Measurements from ENCODE around the gene SIPA1L3.

Gene SIPA1L3

GRCh38 chr19:38252385-38252784 is 345.4 kb downstream of the SIPA1L3 start:
- TF ChIP-seq ZBTB7A (IDR thresholded peaks at IDR 0.05; ENCODE audit: low read depth) (no peak), NFIC (IDR thresholded peaks at IDR 0.05) (no peak)

GRCh38 chr19:38252941-38253691 is 346.1 kb downstream of the SIPA1L3 start:
- TF ChIP-seq ZBTB7A (IDR thresholded peaks at IDR 0.05; ENCODE audit: low read depth) (peak; percentile 64), CEBPB (IDR thresholded peaks at IDR 0.05) (no peak)

- TF ChIP-seq CEBPB (IDR thresholded peaks at IDR 0.05) = no peak
- no peak for TF ChIP-seq RAD21 (IDR thresholded peaks at IDR 0.05; ENCODE audit: low read depth)
- no peak for TF ChIP-seq MAX (IDR thresholded peaks at IDR 0.05)
- TF ChIP-seq TAF1 (IDR thresholded peaks at IDR 0.05; ENCODE audit: low read depth) = no peak
- TF ChIP-seq YY1 (IDR thresholded peaks at IDR 0.05; ENCODE audit: low read depth) = no peak
- TF ChIP-seq TCF12 (IDR thresholded peaks at IDR 0.05; ENCODE audit: low read depth) = no peak
- no peak for TF ChIP-seq ZBTB7A (IDR thresholded peaks at IDR 0.05; ENCODE audit: low read depth)
- no peak for TF ChIP-seq REST (IDR thresholded peaks at IDR 0.05; ENCODE audit: low read depth)
- TF ChIP-seq EGR1 (IDR thresholded peaks at IDR 0.05) = no peak
- TF ChIP-seq EP300 (IDR thresholded peaks at IDR 0.05; ENCODE audit: borderline replicate concordance) = no peak
- no peak for TF ChIP-seq TEAD4 (IDR thresholded peaks at IDR 0.05)
- no peak for TF ChIP-seq CREB1 (IDR thresholded peaks at IDR 0.05; ENCODE audit: low read depth)
- TF ChIP-seq NFIC (IDR thresholded peaks at IDR 0.05) = no peak
- TF ChIP-seq USF1 (IDR thresholded peaks at IDR 0.05) = no peak
- no peak for TF ChIP-seq FOXM1 (IDR thresholded peaks at IDR 0.05; ENCODE audit: borderline replicate concordance, low read depth)
Measured at GRCh38 chr19:38253788-38254187, 346.8 kb downstream of the SIPA1L3 start.

- TF ChIP-seq NFIC (IDR thresholded peaks at IDR 0.05) (no peak), MAX (IDR thresholded peaks at IDR 0.05) (no peak), RAD21 (IDR thresholded peaks at IDR 0.05; ENCODE audit: low read depth) (no peak), TEAD4 (IDR thresholded peaks at IDR 0.05) (no peak), ZBTB7A (IDR thresholded peaks at IDR 0.05; ENCODE audit: low read depth) (no peak), FOXM1 (IDR thresholded peaks at IDR 0.05; ENCODE audit: borderline replicate concordance, low read depth) (no peak), CEBPB (IDR thresholded peaks at IDR 0.05) (no peak), TCF12 (IDR thresholded peaks at IDR 0.05; ENCODE audit: low read depth) (no peak), EGR1 (IDR thresholded peaks at IDR 0.05) (no peak), CREB1 (IDR thresholded peaks at IDR 0.05; ENCODE audit: low read depth) (no peak), USF1 (IDR thresholded peaks at IDR 0.05) (no peak), TAF1 (IDR thresholded peaks at IDR 0.05; ENCODE audit: low read depth) (no peak), YY1 (IDR thresholded peaks at IDR 0.05; ENCODE audit: low read depth) (no peak), REST (IDR thresholded peaks at IDR 0.05; ENCODE audit: low read depth) (no peak), EP300 (IDR thresholded peaks at IDR 0.05; ENCODE audit: borderline replicate concordance) (no peak)
Measured at GRCh38 chr19:38255383-38256014, 348.5 kb downstream of the SIPA1L3 start.

Measured in Ishikawa (cell line).